ENCODE measurements around the gene TUBB1.

TUBB1 gene

DNA sequence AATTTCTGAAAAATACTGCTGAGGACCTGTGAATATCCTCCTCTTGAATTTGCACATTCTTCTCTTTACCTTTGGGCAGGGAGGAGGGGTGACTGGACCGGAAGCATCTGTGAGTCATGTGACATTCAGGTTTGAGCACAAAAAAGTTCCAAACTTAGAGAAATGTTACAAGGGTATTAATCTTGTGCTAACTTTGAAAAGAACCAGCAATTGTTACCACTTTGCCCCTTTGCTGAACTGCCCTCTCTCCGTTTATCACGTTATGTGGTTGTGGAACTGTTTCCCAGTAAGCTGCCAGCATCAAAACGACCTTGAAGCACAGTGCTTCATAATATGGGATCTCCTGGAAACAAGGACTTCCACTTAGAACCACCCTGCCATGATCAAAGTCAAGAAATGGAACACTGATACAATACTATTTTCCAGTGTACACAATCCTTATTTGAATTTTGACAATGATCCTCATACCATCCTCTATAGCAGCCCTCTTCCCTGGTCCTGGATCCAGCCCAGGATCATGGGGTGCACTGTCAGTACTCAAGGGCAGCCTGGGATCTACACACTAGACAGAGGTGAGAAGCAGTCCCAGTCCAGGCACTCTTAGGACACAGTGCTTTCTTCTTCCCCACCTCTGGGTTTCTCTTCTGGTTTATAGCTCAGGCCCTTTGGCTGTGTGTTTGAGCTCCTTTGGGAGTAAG lies 2.3 kb upstream of the TUBB1 start:
- DNase-seq (ENCODE audit: extremely low read depth in 1 of 2, low read depth in 1 of 2) = no peak

- no peak for DNase-seq (ENCODE audit: extremely low read depth in 1 of 2, low read depth in 1 of 2)
Observed at GRCh38 chr20:59017493-59018231, 1.6 kb upstream of the TUBB1 start.

DNA sequence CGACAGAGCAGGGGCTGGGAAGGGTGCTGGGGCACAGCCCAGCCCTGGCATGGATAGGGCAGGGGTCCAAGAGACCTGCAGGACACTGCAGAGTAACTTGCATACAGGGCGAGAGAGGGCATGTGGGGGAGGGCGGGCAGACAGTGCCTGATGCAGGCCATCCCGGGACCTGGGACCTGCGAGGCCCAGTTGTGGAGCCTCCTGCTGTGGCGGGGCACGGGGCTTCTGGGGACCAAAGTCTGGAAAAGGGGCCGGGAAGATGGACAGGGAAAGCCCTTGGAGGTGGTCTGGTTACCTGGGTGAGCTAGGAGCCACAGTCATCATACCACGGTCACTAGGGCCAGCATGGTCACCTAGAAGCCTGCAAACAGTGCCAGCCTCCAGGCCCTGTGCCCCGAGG lies 412 bp upstream of the TUBB1 start:
- no peak for DNase-seq (ENCODE audit: extremely low read depth in 1 of 2, low read depth in 1 of 2)

DNA sequence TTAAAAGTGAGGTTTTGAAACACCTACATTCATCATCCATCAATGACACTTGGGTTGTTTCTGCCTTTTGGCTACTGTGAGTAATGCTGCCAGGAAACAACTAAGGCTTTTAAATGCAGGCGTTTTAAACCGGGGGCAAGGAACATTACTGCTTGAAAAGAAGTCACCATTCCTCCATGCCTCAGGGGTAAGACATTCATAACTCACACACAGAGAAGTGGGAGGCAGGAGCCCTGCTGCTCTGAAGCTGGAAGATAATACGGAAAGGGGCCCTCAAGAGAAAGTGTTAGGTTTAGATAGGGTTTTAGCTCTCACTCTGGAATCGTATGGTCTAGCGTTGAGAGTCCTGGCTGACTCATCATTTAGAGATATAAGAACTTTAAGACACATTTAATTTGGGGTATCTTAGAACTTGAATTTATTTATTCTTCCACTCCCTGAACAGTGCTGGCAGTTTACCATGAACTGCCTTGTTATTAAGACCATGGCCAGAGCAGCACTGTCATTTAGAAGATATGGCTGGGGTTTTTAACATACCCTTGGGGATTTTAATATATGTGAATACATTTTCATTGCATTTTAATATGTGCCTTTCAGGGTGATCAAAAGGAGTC lies 1.8 kb downstream of the TUBB1 start:
- no peak for DNase-seq (ENCODE audit: extremely low read depth in 1 of 2, low read depth in 1 of 2)

DNA sequence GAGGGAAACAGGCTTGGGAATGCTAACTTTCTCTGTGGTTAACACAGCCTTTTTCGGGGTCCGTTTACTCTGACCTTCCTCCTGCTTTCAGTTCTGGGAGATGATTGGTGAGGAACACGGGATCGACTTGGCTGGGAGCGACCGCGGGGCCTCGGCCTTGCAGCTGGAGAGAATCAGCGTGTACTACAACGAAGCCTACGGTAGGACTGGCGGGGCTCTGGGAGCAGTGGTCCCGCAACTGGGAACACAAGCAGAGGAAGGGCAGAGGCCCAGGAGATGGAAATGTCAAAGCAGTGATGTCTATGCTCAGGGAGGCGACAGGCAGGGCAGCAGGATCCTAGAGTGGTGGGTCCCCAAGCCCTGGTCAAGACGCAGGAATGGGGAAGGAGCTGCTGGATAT lies 3.5 kb downstream of the TUBB1 start:
- DNase-seq (ENCODE audit: extremely low read depth in 1 of 2, low read depth in 1 of 2) = no peak

DNA sequence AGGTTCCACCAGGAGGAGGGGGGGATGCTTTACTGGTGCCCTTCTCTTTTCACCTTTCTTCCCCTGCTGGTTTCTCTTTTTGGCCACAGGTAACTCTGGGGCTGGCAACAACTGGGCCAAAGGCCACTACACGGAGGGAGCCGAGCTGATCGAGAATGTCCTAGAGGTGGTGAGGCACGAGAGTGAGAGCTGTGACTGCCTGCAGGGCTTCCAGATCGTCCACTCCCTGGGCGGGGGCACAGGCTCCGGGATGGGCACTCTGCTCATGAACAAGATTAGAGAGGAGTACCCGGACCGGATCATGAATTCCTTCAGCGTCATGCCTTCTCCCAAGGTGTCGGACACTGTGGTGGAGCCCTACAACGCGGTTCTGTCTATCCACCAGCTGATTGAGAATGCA lies 4.4 kb downstream of the TUBB1 start:
- DNase-seq (ENCODE audit: extremely low read depth in 1 of 2, low read depth in 1 of 2) = no peak

GRCh38 chr20:59024111-59024530 lies 4.9 kb downstream of the TUBB1 start:
- no peak for DNase-seq (ENCODE audit: extremely low read depth in 1 of 2, low read depth in 1 of 2)

GRCh38 chr20:59025086-59025485 lies 5.9 kb downstream of the TUBB1 start:
- DNase-seq (ENCODE audit: extremely low read depth in 1 of 2, low read depth in 1 of 2) = no peak

- no peak for DNase-seq (ENCODE audit: extremely low read depth in 1 of 2, low read depth in 1 of 2)
Observed at GRCh38 chr20:59025511-59025910, 6.3 kb downstream of the TUBB1 start.

- no peak for DNase-seq (ENCODE audit: extremely low read depth in 1 of 2, low read depth in 1 of 2)
Observed at GRCh38 chr20:59026904-59027740, 7.9 kb downstream of the TUBB1 start.

GRCh38 chr20:59027741-59028320 lies 8.6 kb downstream of the TUBB1 start:
- no peak for DNase-seq (ENCODE audit: extremely low read depth in 1 of 2, low read depth in 1 of 2)

- no peak for DNase-seq (ENCODE audit: extremely low read depth in 1 of 2, low read depth in 1 of 2)
Observed at GRCh38 chr20:59028812-59029211, 9.6 kb downstream of the TUBB1 start.

DNA sequence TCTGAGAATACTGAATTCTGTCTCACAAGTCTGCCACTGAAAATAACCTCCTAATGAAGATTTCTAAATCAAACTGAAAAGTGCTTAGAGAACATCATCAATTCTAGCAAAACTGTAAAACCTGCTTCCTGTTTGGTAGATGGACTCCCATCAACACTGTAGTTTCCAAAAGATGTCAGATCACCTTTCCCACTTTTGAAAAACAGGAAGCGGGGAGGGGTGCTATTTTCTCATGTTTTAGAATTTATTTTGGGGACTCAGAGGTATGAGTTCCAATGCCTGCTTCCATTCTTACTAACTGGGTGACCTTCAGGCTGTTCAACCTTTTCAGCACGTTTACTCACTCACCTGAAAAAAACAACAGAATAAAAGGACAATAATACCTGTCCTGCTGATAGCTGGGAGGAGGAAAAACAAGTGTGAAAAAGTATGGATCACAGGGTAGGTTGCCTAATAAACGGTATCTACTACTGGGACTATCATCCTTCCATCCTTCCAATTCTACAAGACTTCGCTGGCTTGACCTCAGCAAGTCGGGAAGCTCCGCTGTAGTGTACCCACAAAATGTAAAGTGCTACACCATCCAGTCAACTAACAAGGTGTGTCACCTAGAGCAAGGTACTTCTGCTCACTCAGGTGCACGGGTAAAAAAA lies 11.8 kb downstream of the TUBB1 start:
- no peak for DNase-seq (ENCODE audit: extremely low read depth in 1 of 2, low read depth in 1 of 2)

- no peak for DNase-seq (ENCODE audit: extremely low read depth in 1 of 2, low read depth in 1 of 2)
Observed at GRCh38 chr20:59031564-59032022, 12.4 kb downstream of the TUBB1 start.

DNA sequence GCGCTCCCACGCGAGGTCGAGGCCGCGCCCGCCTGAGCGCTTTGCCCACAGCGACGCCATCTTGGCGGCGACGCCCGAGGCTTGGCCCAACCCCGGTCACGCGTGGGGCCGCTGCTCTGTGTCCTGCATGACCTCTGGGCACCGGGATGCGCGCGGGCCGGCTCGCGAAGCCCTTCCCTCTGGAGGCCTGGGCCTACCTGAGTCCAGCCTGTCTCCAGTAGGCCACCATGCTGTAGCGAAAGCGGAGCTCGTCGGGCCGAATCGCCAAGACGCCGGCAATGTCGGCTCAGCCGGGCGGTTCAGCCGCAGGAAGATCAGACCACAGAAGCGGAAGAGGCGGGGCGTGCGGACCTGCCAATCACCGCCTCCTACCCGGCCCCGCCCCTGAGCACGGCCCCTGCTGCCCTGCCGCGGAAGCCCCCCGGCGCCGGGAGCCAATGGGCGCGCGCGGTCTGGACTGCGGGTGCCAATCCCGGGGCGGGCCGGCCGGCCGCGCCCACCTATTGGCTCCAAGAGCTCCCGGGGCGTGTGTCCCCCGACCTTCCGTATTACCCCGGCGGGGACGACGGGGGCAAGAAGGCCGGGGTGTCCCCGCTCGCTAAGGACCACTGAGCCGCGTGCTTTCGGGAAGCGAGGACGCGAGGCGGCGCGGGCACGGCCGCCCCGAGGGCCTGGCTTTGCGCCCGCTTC lies 12.9 kb downstream of the TUBB1 start, which contains the start of gene ATP5F1E:
TSS of gene ATP5F1E (minus strand) at position 313 of the 690 bp plus-strand sequence. CDS start at position 229, 84 bp downstream.
- DNase-seq (ENCODE audit: extremely low read depth in 1 of 2, low read depth in 1 of 2) = peak; percentile 86 to 95

DNA sequence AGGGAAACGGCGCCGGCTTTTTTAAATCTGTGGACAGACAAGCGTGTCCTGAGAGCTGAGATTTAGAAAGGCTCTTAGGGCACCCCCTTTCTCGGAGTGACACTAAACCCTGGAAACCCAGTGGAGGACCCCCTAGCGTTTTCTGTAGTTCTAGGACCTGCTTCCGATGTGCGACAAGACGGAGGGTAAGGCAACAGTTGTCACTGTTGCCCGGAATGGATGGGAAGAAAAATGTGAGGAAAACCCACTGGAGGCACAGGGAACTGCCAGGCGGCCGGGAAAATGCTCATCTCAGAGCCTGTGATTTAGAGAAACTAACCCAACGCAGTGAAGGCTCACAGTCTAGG lies 13.5 kb downstream of the TUBB1 start:
- DNase-seq (ENCODE audit: extremely low read depth in 1 of 2, low read depth in 1 of 2) = no peak

GRCh38 chr20:59033093-59033492 lies 13.9 kb downstream of the TUBB1 start:
- DNase-seq (ENCODE audit: extremely low read depth in 1 of 2, low read depth in 1 of 2) = no peak

- no peak for DNase-seq (ENCODE audit: extremely low read depth in 1 of 2, low read depth in 1 of 2)
Observed at GRCh38 chr20:59033616-59034165, 14.5 kb downstream of the TUBB1 start.

GRCh38 chr20:59035381-59035780 lies 16.2 kb downstream of the TUBB1 start:
- DNase-seq (ENCODE audit: extremely low read depth in 1 of 2, low read depth in 1 of 2) = no peak
